Measurements from ENCODE around the gene CHPF.

DNA sequence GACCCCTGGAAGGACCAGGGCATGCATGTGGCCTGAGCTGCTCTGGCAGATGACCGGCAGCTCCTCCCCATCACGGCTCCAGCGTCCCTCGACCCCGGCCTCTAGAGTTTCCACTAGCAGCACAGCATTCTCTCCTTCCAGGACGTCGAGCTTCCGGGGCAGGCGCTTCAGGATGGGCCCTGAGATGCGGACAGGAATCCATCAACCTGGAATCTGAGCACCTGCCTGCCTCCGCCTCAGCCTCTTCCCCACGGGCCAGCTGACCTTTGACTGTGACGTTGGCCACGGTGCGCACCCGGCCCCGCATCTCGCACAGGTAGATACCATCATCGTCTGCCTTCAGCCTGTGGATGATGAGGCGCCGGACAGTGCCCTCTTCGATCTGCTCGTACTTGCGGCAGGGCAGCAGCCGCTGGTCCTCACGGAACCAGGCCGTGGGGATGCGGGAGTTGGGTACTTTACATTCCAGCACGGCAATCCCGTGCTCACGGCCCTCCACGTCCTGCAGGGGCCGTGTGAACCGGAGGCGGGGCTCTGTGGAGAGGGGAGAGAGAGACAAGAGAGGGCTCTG is 24.3 kb upstream of the CHPF start:
- TF ChIP-seq MAX (IDR thresholded peaks at IDR 0.05; ENCODE audit: low read depth, low read length), result no peak
- no peak for TF ChIP-seq POLR2AphosphoS2 (IDR thresholded peaks at IDR 0.05; ENCODE audit: low read depth, low read length)
- TF ChIP-seq, protein P1, sequence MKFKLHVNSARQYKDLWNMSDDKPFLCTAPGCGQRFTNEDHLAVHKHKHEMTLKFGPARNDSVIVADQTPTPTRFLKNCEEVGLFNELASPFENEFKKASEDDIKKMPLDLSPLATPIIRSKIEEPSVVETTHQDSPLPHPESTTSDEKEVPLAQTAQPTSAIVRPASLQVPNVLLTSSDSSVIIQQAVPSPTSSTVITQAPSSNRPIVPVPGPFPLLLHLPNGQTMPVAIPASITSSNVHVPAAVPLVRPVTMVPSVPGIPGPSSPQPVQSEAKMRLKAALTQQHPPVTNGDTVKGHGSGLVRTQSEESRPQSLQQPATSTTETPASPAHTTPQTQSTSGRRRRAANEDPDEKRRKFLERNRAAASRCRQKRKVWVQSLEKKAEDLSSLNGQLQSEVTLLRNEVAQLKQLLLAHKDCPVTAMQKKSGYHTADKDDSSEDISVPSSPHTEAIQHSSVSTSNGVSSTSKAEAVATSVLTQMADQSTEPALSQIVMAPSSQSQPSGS (IDR thresholded peaks at IDR 0.05; ENCODE audit: low read length), result no peak
- TF ChIP-seq NRF1 (conservative IDR thresholded peaks at IDR 0.05; ENCODE audit: low read depth, low read length), result no peak
- TF ChIP-seq POLR2A (IDR thresholded peaks at IDR 0.05; ENCODE audit: low read depth, low read length), result no peak
- no peak for TF ChIP-seq REST (IDR thresholded peaks at IDR 0.05; ENCODE audit: low read depth, low read length)
- no peak for TF ChIP-seq PBX3 (IDR thresholded peaks at IDR 0.05; ENCODE audit: insufficient replicate concordance, low read depth, low read length)
- TF ChIP-seq MXI1 (IDR thresholded peaks at IDR 0.05; ENCODE audit: low read depth, low read length), result no peak
- TF ChIP-seq, protein P2, sequence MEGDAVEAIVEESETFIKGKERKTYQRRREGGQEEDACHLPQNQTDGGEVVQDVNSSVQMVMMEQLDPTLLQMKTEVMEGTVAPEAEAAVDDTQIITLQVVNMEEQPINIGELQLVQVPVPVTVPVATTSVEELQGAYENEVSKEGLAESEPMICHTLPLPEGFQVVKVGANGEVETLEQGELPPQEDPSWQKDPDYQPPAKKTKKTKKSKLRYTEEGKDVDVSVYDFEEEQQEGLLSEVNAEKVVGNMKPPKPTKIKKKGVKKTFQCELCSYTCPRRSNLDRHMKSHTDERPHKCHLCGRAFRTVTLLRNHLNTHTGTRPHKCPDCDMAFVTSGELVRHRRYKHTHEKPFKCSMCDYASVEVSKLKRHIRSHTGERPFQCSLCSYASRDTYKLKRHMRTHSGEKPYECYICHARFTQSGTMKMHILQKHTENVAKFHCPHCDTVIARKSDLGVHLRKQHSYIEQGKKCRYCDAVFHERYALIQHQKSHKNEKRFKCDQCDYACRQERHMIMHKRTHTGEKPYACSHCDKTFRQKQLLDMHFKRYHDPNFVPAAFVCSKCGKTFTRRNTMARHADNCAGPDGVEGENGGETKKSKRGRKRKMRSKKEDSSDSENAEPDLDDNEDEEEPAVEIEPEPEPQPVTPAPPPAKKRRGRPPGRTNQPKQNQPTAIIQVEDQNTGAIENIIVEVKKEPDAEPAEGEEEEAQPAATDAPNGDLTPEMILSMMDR (IDR thresholded peaks at IDR 0.05 in 2 of 3, conservative IDR thresholded peaks at IDR 0.05 in 1 of 3; ENCODE audit: control insufficient read depth in 2 of 3, extremely low read depth in 1 of 3, insufficient read depth in 1 of 3, low read depth in 3 of 3, low read length in 3 of 3), result no peak

All from GM12878 (cell line).